Upper lobe of left lung (tissue), 4 donors: ENCODE data around the gene TEF.

Source experiments
- CTCF ChIP-seq, 6 experiments: fragments of 450-650 bp in 4 of 6; fragments of 200-600 bp in 2 of 6; sonication (generic) in 2 of 6; IDR thresholded peaks; one replicate each; pipeline ENCODE4 v1.5.1; 2016 to 2019; ENCODE audit warnings: antibody characterized with exemption in 6 of 6
- POLR2A ChIP-seq, 4 donors: fragments of 450-650 bp; IDR thresholded peaks; one replicate each; pipeline ENCODE4 v1.5.1; 2016 to 2017; ENCODE audit warnings: antibody characterized with exemption in 4 of 4, mild to moderate bottlenecking in 2 of 4
- POLR2AphosphoS5 ChIP-seq, 2 donors: sonication (generic); formaldehyde crosslinking; IDR thresholded peaks; one replicate each; pipeline ENCODE4 v1.5.1; 2017; ENCODE audit warnings: antibody characterized with exemption in 2 of 2

GRCh38 chr22:41437198-41437597 lies 55.5 kb downstream of the TEF start:
- TF ChIP-seq CTCF (IDR thresholded peaks at IDR 0.05) (no peak), POLR2A (IDR thresholded peaks at IDR 0.05) (no peak), POLR2AphosphoS5 (IDR thresholded peaks at IDR 0.05) (no peak)
